HepG2 (cell line): ENCODE data around the gene GHRH. TPM values are rescaled to one million over a fixed set of nuclear protein-coding genes. Genes with fewer than 3 reads are reported as not detected.

Experiments
- ATF2 ChIP-seq: sonication (generic); formaldehyde crosslinking; IDR thresholded peaks from 2 replicates; pipeline ENCODE4 v1.4.0; 2020; ENCODE audit warnings: missing genetic modification reagents
- ATM ChIP-seq: fragments of 450-650 bp; IDR thresholded peaks from 2 replicates; pipeline ENCODE4 v1.7.1; 2017; ENCODE audit warnings: mild to moderate bottlenecking, borderline replicate concordance
- BCL6 ChIP-seq: IDR thresholded peaks from 2 replicates; pipeline ENCODE4 v1.6.1; 2016; ENCODE audit warnings: missing genetic modification reagents, missing compliant biosample characterization
- FOXJ3 ChIP-seq: sonication (generic); formaldehyde crosslinking; IDR thresholded peaks from 2 replicates; pipeline ENCODE4 v1.4.0; 2020; ENCODE audit warnings: missing genetic modification reagents, mild to moderate bottlenecking, borderline replicate concordance
- GPN1 ChIP-seq: sonication (generic); formaldehyde crosslinking; IDR thresholded peaks from 2 replicates; pipeline ENCODE4 v1.5.1; 2020; ENCODE audit warnings: missing genetic modification reagents, borderline replicate concordance
- HNF1A ChIP-seq, 2 experiments: sonication (generic) in 1 of 2; formaldehyde crosslinking in 1 of 2; IDR thresholded peaks; 2 replicates each; pipeline versions ENCODE4 v1.4.0 to v1.6.1; 2016 to 2020; ENCODE audit warnings: borderline replicate concordance in 1 of 2, low read depth in 1 of 2, mild to moderate bottlenecking in 1 of 2, missing genetic modification reagents in 1 of 2
- MED1 ChIP-seq: sonication (generic); formaldehyde crosslinking; IDR thresholded peaks from 2 replicates; pipeline ENCODE4 v1.4.0; 2020; ENCODE audit warnings: missing genetic modification reagents
- NFYC ChIP-seq: IDR thresholded peaks from 2 replicates; pipeline ENCODE4 v1.6.1; 2016; ENCODE audit warnings: missing genetic modification reagents, missing compliant biosample characterization
- REPIN1 ChIP-seq: sonication (generic); formaldehyde crosslinking; IDR thresholded peaks from 2 replicates; pipeline ENCODE4 v1.8.0; 2022; ENCODE audit warnings: missing genetic modification reagents, low read depth, mild to moderate bottlenecking, borderline replicate concordance
- RXRA ChIP-seq: sonication (generic); formaldehyde crosslinking; IDR thresholded peaks from 2 replicates; pipeline ENCODE4 v1.5.1; 2020; ENCODE audit warnings: missing genetic modification reagents
- SP2 ChIP-seq: sonication (generic); formaldehyde crosslinking; IDR thresholded peaks from 2 replicates; pipeline ENCODE4 v1.5.1; 2020; ENCODE audit warnings: mild to moderate bottlenecking, missing genetic modification reagents
- STAT5B ChIP-seq: sonication (generic); formaldehyde crosslinking; IDR thresholded peaks from 2 replicates; pipeline ENCODE4 v1.4.0; 2020; ENCODE audit warnings: missing genetic modification reagents
- ZBED4 ChIP-seq: sonication (generic); formaldehyde crosslinking; IDR thresholded peaks from 2 replicates; pipeline ENCODE4 v1.4.0; 2020; ENCODE audit warnings: missing genetic modification reagents, borderline replicate concordance
- ZNF20 ChIP-seq: sonication (generic); formaldehyde crosslinking; IDR thresholded peaks from 2 replicates; pipeline ENCODE4 v1.4.0; 2020; ENCODE audit warnings: mild to moderate bottlenecking, moderate library complexity, missing genetic modification reagents
- ZNF263 ChIP-seq: sonication (generic); formaldehyde crosslinking; IDR thresholded peaks from 2 replicates; pipeline ENCODE4 v1.4.0; 2020; ENCODE audit warnings: missing genetic modification reagents
- ZNF296 ChIP-seq: sonication (generic); formaldehyde crosslinking; conservative IDR thresholded peaks from 2 replicates; pipeline ENCODE4 v1.5.0; 2020; ENCODE audit warnings: mild to moderate bottlenecking, missing genetic modification reagents
- ZNF34 ChIP-seq: sonication (generic); formaldehyde crosslinking; IDR thresholded peaks from 2 replicates; pipeline ENCODE4 v1.4.0; 2020; ENCODE audit warnings: mild to moderate bottlenecking, missing genetic modification reagents, borderline replicate concordance
- polyA plus RNA-seq, 8 experiments: library from polyadenylated mRNA; depleted of rRNA in 3 of 8; stranded (reverse) in 7 of 8; unstranded in 1 of 8; fragments of >200 nt; fragmentation: Illumina TruSeq in 4 of 8; extraction: Trizol in 4 of 8; gene quantifications; 2 replicates each; pipeline versions ENCODE4 v1.2.1 to v1.2.3, GENCODE V29; 2011 to 2016; ENCODE audit warnings: low read depth in 4 of 8, missing spikeins in 1 of 8, mixed read lengths in 1 of 8; ENCODE audit not compliant: insufficient read depth in 1 of 8
- total RNA-seq, 5 experiments: library from RNA; depleted of rRNA; stranded (reverse); fragments of >200 nt; fragmentation: Illumina TruSeq; extraction: Trizol; gene quantifications; 2 replicates each; pipeline ENCODE4 v1.2.3, GENCODE V29; 2016; ENCODE audit warnings: low read depth in 1 of 5

Gene GHRH
- total and polyA plus RNA-seq, 2 of the 13 experiments (the other 11 are each of a cell fraction or from before 2014, with no cell fraction given), result not detected

GRCh38 chr20:37283530-37284195 is 22.0 kb upstream of the GHRH start (continued):
- no peak for TF ChIP-seq ZBED4
- TF ChIP-seq ZNF263 (CRISPR knock-in tag), result 0 out of 2 replicates have a peak, but pooled peaks have one; percentile 51
- TF ChIP-seq FOXJ3, result no peak
- TF ChIP-seq ATF2 (CRISPR knock-in tag), result no peak
- no peak for TF ChIP-seq HNF1A (IDR thresholded peaks at IDR 0.05; ENCODE audit: low read depth)
- no peak for TF ChIP-seq HNF1A (CRISPR knock-in tag; IDR thresholded peaks at IDR 0.05; ENCODE audit: borderline replicate concordance)
- no peak for TF ChIP-seq NFYC (CRISPR knock-in tag)
- 0 out of 2 replicates have a peak, but pooled peaks have one; percentile 6 for TF ChIP-seq BCL6 (CRISPR knock-in tag)
- TF ChIP-seq RXRA (CRISPR knock-in tag), result peak; percentile 57; the same call in 1 of the 2 replicates
- TF ChIP-seq ZNF34 (CRISPR knock-in tag), result no peak
- no peak for TF ChIP-seq SP2 (CRISPR knock-in tag)
- no peak for TF ChIP-seq GPN1 (CRISPR knock-in tag)
- peak; percentile 43; the same call in 1 of the 2 replicates for TF ChIP-seq MED1 (CRISPR knock-in tag)
- no peak for TF ChIP-seq REPIN1 (CRISPR knock-in tag)
- TF ChIP-seq ZNF20 (CRISPR knock-in tag), result no peak
- TF ChIP-seq STAT5B, result no peak
- TF ChIP-seq ATM, result no peak
- no peak; the same call in 1 of the 2 replicates for TF ChIP-seq ZNF296 (CRISPR knock-in tag)
